ENCODE results near the gene MAPK10. TPM values are rescaled to one million over a fixed set of nuclear protein-coding genes. Genes with fewer than 3 reads are reported as not detected.
"Not testable (repeated sequence)": the region's sequence is repeated elsewhere in the genome, so short reads cannot be mapped to it uniquely, and the experiment has no call there.

The MAPK10 gene
- total RNA-seq, 1 experiment from 2014 or later, result 0.79 TPM

DNA sequence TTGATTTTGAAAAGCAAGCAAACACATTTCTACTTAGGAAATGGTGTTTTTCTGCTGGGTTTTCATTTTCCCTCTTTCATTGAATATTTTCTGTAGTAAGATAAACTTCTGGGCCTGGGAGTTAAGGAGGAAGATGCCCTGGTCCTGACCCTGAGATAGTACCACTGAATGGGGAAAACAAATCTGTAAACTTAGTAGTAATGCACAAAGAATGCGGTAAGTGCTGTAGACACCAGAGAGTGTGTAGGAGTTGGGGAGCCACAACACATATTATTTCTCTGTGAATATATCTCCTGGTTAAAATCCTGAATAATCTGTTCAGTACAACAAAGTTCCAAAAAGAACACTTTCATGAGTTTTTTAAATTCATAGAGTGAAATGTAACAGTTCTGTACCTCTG is 178.3 kb downstream of the MAPK10 start:
- BruUV-seq (replicated peaks), result no TSS peak
- Mint-ChIP-seq H3K4me1 (ENCODE audit: low read depth, unreplicated experiment) (no peaks in the 10 kb centered on the region), H3K36me3 (ENCODE audit: insufficient read depth, unreplicated experiment) (no peaks in the 10 kb centered on the region), H3K27ac (ENCODE audit: unreplicated experiment) (no peak overlapping the region), H3K9me3 (ENCODE audit: unreplicated experiment) (peaks cover 10% of the 10 kb centered on the region), H3K4me3 (ENCODE audit: unreplicated experiment) (no peak overlapping the region), H3K27me3 (ENCODE audit: insufficient read depth, unreplicated experiment) (no peaks in the 10 kb centered on the region)
- ChIA-PET POLR2A (no interaction called here), CTCF (no interaction called here)
- Histone ChIP-seq H3K27me3 (replicated peaks; ENCODE audit: control insufficient read depth, insufficient read depth, low read length) (no peaks in the 10 kb centered on the region), H3K9me3 (no peaks in the 10 kb centered on the region), H3K36me3 (ENCODE audit: control insufficient read depth, insufficient read depth, low read length) (no peaks in the 10 kb centered on the region), H3K4me1 (no peaks in the 10 kb centered on the region), H3K4me3 (ENCODE audit: low read depth, low read length) (no peak overlapping the region)
- TF ChIP-seq, protein P1, sequence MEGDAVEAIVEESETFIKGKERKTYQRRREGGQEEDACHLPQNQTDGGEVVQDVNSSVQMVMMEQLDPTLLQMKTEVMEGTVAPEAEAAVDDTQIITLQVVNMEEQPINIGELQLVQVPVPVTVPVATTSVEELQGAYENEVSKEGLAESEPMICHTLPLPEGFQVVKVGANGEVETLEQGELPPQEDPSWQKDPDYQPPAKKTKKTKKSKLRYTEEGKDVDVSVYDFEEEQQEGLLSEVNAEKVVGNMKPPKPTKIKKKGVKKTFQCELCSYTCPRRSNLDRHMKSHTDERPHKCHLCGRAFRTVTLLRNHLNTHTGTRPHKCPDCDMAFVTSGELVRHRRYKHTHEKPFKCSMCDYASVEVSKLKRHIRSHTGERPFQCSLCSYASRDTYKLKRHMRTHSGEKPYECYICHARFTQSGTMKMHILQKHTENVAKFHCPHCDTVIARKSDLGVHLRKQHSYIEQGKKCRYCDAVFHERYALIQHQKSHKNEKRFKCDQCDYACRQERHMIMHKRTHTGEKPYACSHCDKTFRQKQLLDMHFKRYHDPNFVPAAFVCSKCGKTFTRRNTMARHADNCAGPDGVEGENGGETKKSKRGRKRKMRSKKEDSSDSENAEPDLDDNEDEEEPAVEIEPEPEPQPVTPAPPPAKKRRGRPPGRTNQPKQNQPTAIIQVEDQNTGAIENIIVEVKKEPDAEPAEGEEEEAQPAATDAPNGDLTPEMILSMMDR (IDR thresholded peaks at IDR 0.05; ENCODE audit: insufficient read depth in 1 of 2, low read depth in 1 of 2, low read length in 1 of 2, severe bottlenecking in 1 of 2, unreplicated experiment in 1 of 2), result no peak
- intact Hi-C loops (cut with micrococcal nuclease; ENCODE audit: unreplicated experiment), result no loop called here
- no peak for DNase-seq

DNA sequence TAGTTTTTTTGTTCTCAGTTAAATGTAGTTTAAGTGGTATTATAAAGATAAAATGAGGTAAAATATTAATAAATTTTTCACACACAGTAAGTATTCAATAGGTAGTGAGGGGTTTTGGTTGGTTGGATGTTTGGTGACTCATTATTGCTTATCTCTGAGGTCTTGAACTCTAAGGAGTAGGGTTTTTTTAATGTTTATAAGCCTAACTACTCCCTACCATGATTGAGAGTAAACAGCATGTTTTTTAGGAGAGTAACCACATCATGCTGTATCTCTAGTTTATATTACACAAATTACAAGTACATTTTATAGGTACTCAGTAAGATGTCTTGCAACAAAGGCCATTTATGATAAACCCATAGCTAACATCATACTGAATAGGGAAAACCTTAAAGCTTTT is 181.6 kb downstream of the MAPK10 start:
- ChIA-PET CTCF (no interaction called here), POLR2A (no interaction called here)
- H3K36me3 Mint-ChIP-seq (ENCODE audit: insufficient read depth, unreplicated experiment), result no peaks in the 10 kb centered on the region
- Histone ChIP-seq H3K36me3 (ENCODE audit: control insufficient read depth, insufficient read depth, low read length) (no peaks in the 10 kb centered on the region), H3K4me1 (no peaks in the 10 kb centered on the region), H3K27me3 (replicated peaks; ENCODE audit: control insufficient read depth, insufficient read depth, low read length) (no peaks in the 10 kb centered on the region), H3K9me3 (no peaks in the 10 kb centered on the region), H3K4me3 (ENCODE audit: low read depth, low read length) (no peak overlapping the region)
- H3K9me3 Mint-ChIP-seq (ENCODE audit: unreplicated experiment), result peaks cover 19% of the 10 kb centered on the region
- no TSS peak for BruUV-seq (replicated peaks)
- DNase-seq, result no peak
- H3K27ac Mint-ChIP-seq (ENCODE audit: unreplicated experiment), result no peak overlapping the region
- TF ChIP-seq, protein P1 (IDR thresholded peaks at IDR 0.05; ENCODE audit: insufficient read depth in 1 of 2, low read depth in 1 of 2, low read length in 1 of 2, severe bottlenecking in 1 of 2, unreplicated experiment in 1 of 2), result no peak
- H3K4me3 Mint-ChIP-seq (ENCODE audit: unreplicated experiment), result no peak overlapping the region
- intact Hi-C loops (cut with micrococcal nuclease; ENCODE audit: unreplicated experiment), result no loop called here
- no peaks in the 10 kb centered on the region for H3K4me1 Mint-ChIP-seq (ENCODE audit: low read depth, unreplicated experiment)
- H3K27me3 Mint-ChIP-seq (ENCODE audit: insufficient read depth, unreplicated experiment), result no peaks in the 10 kb centered on the region

DNA sequence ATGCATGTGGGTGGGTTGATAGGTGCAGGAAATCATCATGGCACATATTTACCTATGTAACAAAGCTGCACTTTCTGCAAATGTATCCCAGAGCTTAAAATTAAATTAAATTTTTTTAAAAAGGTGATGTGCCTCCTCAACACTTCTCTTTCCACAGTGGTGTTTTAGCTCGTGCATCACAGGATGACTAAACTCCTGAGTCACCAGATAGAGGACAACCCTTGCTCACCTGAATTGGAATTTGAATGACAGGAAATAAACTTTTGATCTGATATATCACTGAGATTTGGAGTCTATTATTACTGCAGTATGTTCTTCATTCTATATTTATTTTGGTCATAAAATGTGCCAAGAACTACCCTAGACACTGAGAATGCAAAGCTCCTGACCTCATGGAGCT is 185.3 kb downstream of the MAPK10 start:
- no TSS peak for BruUV-seq (replicated peaks)
- ChIA-PET CTCF (no interaction called here), POLR2A (no interaction called here)
- Mint-ChIP-seq H3K27ac (ENCODE audit: unreplicated experiment) (no peak overlapping the region), H3K4me1 (ENCODE audit: low read depth, unreplicated experiment) (no peaks in the 10 kb centered on the region), H3K4me3 (ENCODE audit: unreplicated experiment) (no peak overlapping the region), H3K27me3 (ENCODE audit: insufficient read depth, unreplicated experiment) (no peaks in the 10 kb centered on the region), H3K9me3 (ENCODE audit: unreplicated experiment) (peaks cover 14% of the 10 kb centered on the region), H3K36me3 (ENCODE audit: insufficient read depth, unreplicated experiment) (no peaks in the 10 kb centered on the region)
- TF ChIP-seq, protein P1 (IDR thresholded peaks at IDR 0.05; ENCODE audit: insufficient read depth in 1 of 2, low read depth in 1 of 2, low read length in 1 of 2, severe bottlenecking in 1 of 2, unreplicated experiment in 1 of 2), result no peak
- intact Hi-C loops (cut with micrococcal nuclease; ENCODE audit: unreplicated experiment), result no loop called here
- Histone ChIP-seq H3K4me1 (no peaks in the 10 kb centered on the region), H3K36me3 (ENCODE audit: control insufficient read depth, insufficient read depth, low read length) (no peaks in the 10 kb centered on the region), H3K9me3 (no peaks in the 10 kb centered on the region), H3K27me3 (replicated peaks; ENCODE audit: control insufficient read depth, insufficient read depth, low read length) (no peaks in the 10 kb centered on the region), H3K4me3 (ENCODE audit: low read depth, low read length) (no peak overlapping the region)
- DNase-seq, result no peak

DNA sequence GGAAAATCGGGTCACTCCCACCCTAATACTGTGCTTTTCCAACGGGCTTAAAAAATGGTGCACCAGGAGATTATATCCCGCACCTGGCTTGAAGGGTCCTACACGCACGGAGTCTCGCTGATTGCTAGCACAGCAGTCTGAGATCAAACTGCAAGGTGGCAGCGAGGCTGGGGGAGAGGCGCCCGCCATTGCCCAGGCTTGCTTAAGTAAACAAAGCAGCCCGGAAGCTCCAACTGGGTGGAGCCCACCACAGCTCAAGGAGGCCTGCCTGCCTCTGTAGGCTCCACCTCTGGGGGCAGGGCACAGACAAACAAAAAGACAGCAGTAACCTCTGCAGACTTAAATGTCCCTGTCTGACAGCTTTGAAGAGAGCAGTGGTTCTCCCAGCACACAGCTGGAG is 191.5 kb downstream of the MAPK10 start:
- intact Hi-C loops (cut with micrococcal nuclease; ENCODE audit: unreplicated experiment), result not testable (repeated sequence)

More for the DNA sequence above, 191.5 kb downstream of the MAPK10 start:
- H3K4me3 ChIP-seq (ENCODE audit: low read depth, low read length); H3K9me3 Mint-ChIP-seq (ENCODE audit: unreplicated experiment); POLR2A ChIA-PET; H3K4me3 Mint-ChIP-seq (ENCODE audit: unreplicated experiment); H3K27ac Mint-ChIP-seq (ENCODE audit: unreplicated experiment); H3K27me3 ChIP-seq (replicated peaks; ENCODE audit: control insufficient read depth, insufficient read depth, low read length); BruUV-seq (replicated peaks); H3K4me1 Mint-ChIP-seq (ENCODE audit: low read depth, unreplicated experiment); CTCF ChIA-PET; DNase-seq; H3K27me3 Mint-ChIP-seq (ENCODE audit: insufficient read depth, unreplicated experiment); H3K4me1 ChIP-seq; H3K36me3 ChIP-seq (ENCODE audit: control insufficient read depth, insufficient read depth, low read length); H3K9me3 ChIP-seq; H3K36me3 Mint-ChIP-seq (ENCODE audit: insufficient read depth, unreplicated experiment): not testable (repeated sequence)
